Uterus (tissue), 2 donors: ENCODE measurements around the gene NRG3.

Source experiments
- POLR2A ChIP-seq, 2 donors: fragments of 450-650 bp; IDR thresholded peaks; one replicate each; pipeline ENCODE4 v1.6.1; 2016; ENCODE audit warnings: antibody characterized with exemption in 2 of 2, mild to moderate bottlenecking in 1 of 2, moderate library complexity in 1 of 2
- TF ChIP-seq, protein P1 (sequence below), 4 experiments: fragments of 200-600 bp in 2 of 4; fragments of 450-650 bp in 2 of 4; sonication (generic) in 2 of 4; IDR thresholded peaks; one replicate each; pipeline ENCODE4 v1.5.1; 2016 to 2019; ENCODE audit warnings: antibody characterized with exemption in 4 of 4, mild to moderate bottlenecking in 2 of 4, moderate library complexity in 1 of 4

DNA sequence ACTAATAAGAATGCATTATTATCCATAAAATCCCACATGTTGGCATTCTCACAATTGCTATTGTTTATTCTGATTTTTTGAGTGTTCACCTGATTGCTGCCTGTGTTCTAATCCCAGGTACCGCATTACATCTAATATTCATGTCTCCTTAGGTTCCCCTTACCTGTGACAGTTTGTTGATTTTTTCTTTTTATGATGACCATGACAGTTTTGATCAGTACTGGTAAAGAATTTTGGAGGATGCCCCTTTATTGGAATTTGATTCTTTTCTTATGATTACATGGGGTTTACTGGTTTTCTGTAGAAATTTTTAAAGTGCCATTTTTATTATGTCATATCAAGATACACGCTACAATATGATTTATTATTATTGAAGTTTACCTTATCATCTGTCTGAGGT is 1091.1 kb downstream of the NRG3 start:
- TF ChIP-seq, protein P1, sequence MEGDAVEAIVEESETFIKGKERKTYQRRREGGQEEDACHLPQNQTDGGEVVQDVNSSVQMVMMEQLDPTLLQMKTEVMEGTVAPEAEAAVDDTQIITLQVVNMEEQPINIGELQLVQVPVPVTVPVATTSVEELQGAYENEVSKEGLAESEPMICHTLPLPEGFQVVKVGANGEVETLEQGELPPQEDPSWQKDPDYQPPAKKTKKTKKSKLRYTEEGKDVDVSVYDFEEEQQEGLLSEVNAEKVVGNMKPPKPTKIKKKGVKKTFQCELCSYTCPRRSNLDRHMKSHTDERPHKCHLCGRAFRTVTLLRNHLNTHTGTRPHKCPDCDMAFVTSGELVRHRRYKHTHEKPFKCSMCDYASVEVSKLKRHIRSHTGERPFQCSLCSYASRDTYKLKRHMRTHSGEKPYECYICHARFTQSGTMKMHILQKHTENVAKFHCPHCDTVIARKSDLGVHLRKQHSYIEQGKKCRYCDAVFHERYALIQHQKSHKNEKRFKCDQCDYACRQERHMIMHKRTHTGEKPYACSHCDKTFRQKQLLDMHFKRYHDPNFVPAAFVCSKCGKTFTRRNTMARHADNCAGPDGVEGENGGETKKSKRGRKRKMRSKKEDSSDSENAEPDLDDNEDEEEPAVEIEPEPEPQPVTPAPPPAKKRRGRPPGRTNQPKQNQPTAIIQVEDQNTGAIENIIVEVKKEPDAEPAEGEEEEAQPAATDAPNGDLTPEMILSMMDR (IDR thresholded peaks at IDR 0.05) = no peak
- TF ChIP-seq POLR2A (IDR thresholded peaks at IDR 0.05) = no peak
